HG03457 (cell line): ENCODE measurements around the gene ZFP30.

ENCODE experiments used
- ATAC-seq: cut with Tn5 transposase; IDR thresholded peaks from one replicate; pipeline ENCODE4 v1.9.1; 2021; ENCODE audit warnings: moderate number of reproducible peaks; ENCODE audit not compliant: unreplicated experiment

The ZFP30 gene

DNA sequence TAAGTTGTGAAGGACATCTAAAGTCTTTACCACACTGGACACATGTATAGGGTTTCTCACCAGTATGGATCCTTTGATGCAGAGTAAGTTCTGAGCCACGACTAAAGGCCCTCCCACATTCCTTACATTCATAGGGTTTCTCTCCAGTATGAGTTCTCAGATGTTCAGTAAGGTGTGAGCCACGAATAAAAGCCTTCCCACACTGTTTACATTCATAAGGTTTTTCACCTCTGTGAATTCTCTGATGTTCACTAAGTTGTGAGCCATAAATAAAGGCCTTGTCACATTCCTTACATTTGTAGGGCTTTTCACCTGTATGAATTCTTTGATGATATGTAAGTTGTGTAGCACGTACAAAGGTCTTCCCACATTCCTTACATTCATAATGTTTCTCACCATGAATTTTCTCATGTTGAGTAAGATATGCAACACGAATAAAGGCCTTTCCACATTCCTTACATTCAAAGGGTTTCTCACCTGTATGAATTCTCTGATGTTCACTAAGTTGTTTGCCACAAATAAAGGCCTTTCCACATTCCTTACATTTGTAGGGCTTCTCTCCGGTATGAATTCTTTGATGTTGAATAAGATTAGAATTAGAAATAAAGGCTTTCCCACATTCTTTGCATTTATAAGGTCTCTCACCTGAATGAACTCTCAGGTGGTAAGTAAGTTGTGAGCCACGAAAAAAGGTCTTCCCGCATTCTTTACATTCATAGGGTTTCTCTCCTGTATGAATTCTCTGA lies 90.5 kb downstream of the ZFP30 start:
- ATAC-seq, result no peak
